ENCODE data around the gene DGKZ.

- no peak for TF ChIP-seq CTCF (IDR thresholded peaks at IDR 0.05)
- TF ChIP-seq POLR2A (IDR thresholded peaks at IDR 0.05), result no peak
Measured at GRCh38 chr11:46304605-46305179, 42.6 kb upstream of the DGKZ start.

Data from Peyer's patch (tissue), 4 donors.